ENCODE results near the gene DOCK9. TPM values are rescaled to one million over a fixed set of nuclear protein-coding genes. Genes with fewer than 3 reads are reported as not detected.
A peak's percentile ranks its signal among the peaks of the same experiment; 100 is the strongest.

Gene DOCK9
- total and polyA plus RNA-seq, 9 of the 15 experiments (the other 6 are each of a cell fraction or from before 2014, with no cell fraction given), result 3.5 to 25.3 (median 16.7) TPM

DNA sequence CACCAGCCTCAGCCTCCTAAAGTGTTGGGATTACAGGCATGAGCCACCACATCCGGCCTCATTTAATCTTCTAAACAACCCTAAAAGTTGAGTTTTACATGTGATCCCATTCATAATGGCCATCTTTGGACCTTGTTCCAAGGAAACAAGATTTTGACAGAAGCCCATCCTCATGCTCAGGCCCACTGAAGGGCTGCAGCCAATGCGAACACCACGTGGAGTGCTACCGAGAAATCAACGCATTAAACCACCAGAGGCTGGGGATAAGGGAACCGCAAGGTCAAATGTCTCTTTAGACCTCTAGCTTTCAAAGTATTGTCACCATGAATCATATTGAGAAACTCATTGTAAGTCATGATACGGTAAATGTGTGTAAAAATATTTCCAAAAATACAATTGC is 49.4 kb upstream of the DOCK9 start:
- H3K9me3 ChIP-seq (replicated peaks; ENCODE audit: control insufficient read depth, insufficient read depth, low read depth, low read length), result no peaks in the 10 kb centered on the region
- H3K4me2 ChIP-seq (ENCODE audit: insufficient read depth, low read length), result no peak overlapping the region
- no peak overlapping the region for H3K27ac ChIP-seq (ENCODE audit: extremely low read depth, low read depth, low read length)
- no peaks in the 10 kb centered on the region for H3K36me3 ChIP-seq (ENCODE audit: control insufficient read depth, insufficient read depth, low read length)
- no peak overlapping the region for H2AFZ ChIP-seq (ENCODE audit: low read depth, low read length)
- ATAC-seq (0 out of 3 replicates have a peak, but pooled peaks have one; percentile 26), DNase-seq (ENCODE audit: extremely low read depth in 1 of 4, low spot score in 3 of 4) (peak in 3 of 4 experiments; percentile 13 to 32 (median 24)), FAIRE-seq (no peak)
- CTCF ChIA-PET (ENCODE audit: low intra/inter-chr PET ratio), result no interaction called here
- intact Hi-C loops (cut with micrococcal nuclease), result loop anchor here (10.0 kb wide), 1 partner anchor 132 kb away; no protein-coding TSS in a partner anchor
- POLR2A ChIA-PET, result no interaction called here
- BruUV-seq (replicated peaks), result no TSS peak
- WGBS (ENCODE audit: insufficient coverage, low coverage, missing lambda C conversion rate), result 53% methylated on average over 7 of the region's 7 CpGs
- no peaks in the 10 kb centered on the region for H3K27me3 ChIP-seq (ENCODE audit: control insufficient read depth in 2 of 2, insufficient read depth in 2 of 2, low read length in 2 of 2)
- H3K4me1 ChIP-seq (replicated peaks in 1 of 2; ENCODE audit: control insufficient read depth in 2 of 2, insufficient read depth in 2 of 2, low read length in 2 of 2), result peaks cover 0 to 3% of the 10 kb centered on the region in 2 experiments; a peak in 2 of 5 replicates
- in situ Hi-C loops (cut with MboI), result no loop called here
- H3K4me3 ChIP-seq, result no peak overlapping the region
- no peak overlapping the region for H3K9ac ChIP-seq (ENCODE audit: insufficient read depth in 1 of 2, low read depth in 2 of 2, low read length in 2 of 2)
- H3K79me2 ChIP-seq (ENCODE audit: control insufficient read depth, insufficient read depth, low read length), result peaks cover 23% of the 10 kb centered on the region
- H4K20me1 ChIP-seq (replicated peaks; ENCODE audit: control insufficient read depth, insufficient read depth, low read length), result no peaks in the 10 kb centered on the region
- H3K9me1 ChIP-seq (ENCODE audit: control insufficient read depth, insufficient read depth, low read length), result no peaks in the 10 kb centered on the region
- no peak for TF ChIP-seq HNRNPK (IDR thresholded peaks at IDR 0.05; ENCODE audit: low read depth, low read length, poor library complexity, severe bottlenecking)
- no peak for TF ChIP-seq MTF1 (CRISPR knock-in tag; IDR thresholded peaks at IDR 0.05; ENCODE audit: borderline replicate concordance)
- no peak for TF ChIP-seq GTF2A2 (tag; IDR thresholded peaks at IDR 0.05)
- no peak for TF ChIP-seq U2AF2 (optimal IDR thresholded peaks at IDR 0.05; ENCODE audit: low read depth, low read length)
- no peak for TF ChIP-seq FOS (IDR thresholded peaks at IDR 0.05; ENCODE audit: extremely low read depth, insufficient read length)
- TF ChIP-seq ATF1 (CRISPR knock-in tag; IDR thresholded peaks at IDR 0.05), result no peak
- TF ChIP-seq ATF1 (tag; IDR thresholded peaks at IDR 0.05), result no peak
- peak; percentile 54; the same call in 1 of the 2 replicates for TF ChIP-seq CBFA2T3 (IDR thresholded peaks at IDR 0.05)
- TF ChIP-seq FOSL1 (tag; conservative IDR thresholded peaks at IDR 0.05), result peak; percentile 41; the same call in 1 of the 2 replicates
- TF ChIP-seq, protein P1, sequence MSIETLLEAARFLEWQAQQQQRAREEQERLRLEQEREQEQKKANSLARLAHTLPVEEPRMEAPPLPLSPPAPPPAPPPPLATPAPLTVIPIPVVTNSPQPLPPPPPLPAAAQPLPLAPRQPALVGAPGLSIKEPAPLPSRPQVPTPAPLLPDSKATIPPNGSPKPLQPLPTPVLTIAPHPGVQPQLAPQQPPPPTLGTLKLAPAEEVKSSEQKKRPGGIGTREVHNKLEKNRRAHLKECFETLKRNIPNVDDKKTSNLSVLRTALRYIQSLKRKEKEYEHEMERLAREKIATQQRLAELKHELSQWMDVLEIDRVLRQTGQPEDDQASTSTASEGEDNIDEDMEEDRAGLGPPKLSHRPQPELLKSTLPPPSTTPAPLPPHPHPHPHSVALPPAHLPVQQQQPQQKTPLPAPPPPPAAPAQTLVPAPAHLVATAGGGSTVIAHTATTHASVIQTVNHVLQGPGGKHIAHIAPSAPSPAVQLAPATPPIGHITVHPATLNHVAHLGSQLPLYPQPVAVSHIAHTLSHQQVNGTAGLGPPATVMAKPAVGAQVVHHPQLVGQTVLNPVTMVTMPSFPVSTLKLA (conservative IDR thresholded peaks at IDR 0.05), result 0 out of 4 replicates have a peak, but pooled peaks have one; percentile 26 to 38
- TF ChIP-seq PYGO2 (tag; IDR thresholded peaks at IDR 0.05), result no peak
- TF ChIP-seq MAX (CRISPR knock-in tag; IDR thresholded peaks at IDR 0.05), result peak; percentile 68
- TF ChIP-seq USF1 (CRISPR knock-in tag; IDR thresholded peaks at IDR 0.05), result peak; percentile 32; the same call in 1 of the 2 replicates
- TF ChIP-seq ZNF780A (CRISPR knock-in tag; IDR thresholded peaks at IDR 0.05), result no peak
- TF ChIP-seq, protein P2, sequence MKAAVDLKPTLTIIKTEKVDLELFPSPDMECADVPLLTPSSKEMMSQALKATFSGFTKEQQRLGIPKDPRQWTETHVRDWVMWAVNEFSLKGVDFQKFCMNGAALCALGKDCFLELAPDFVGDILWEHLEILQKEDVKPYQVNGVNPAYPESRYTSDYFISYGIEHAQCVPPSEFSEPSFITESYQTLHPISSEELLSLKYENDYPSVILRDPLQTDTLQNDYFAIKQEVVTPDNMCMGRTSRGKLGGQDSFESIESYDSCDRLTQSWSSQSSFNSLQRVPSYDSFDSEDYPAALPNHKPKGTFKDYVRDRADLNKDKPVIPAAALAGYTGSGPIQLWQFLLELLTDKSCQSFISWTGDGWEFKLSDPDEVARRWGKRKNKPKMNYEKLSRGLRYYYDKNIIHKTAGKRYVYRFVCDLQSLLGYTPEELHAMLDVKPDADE (conservative IDR thresholded peaks at IDR 0.05; ENCODE audit: control insufficient read depth, low read depth, low read length), result no peak
- TF ChIP-seq TEAD4 (IDR thresholded peaks at IDR 0.05; ENCODE audit: low read length), result peak; percentile 28; the same call in 1 of the 2 replicates
- TF ChIP-seq TEAD4 (CRISPR knock-in tag; IDR thresholded peaks at IDR 0.05; ENCODE audit: borderline replicate concordance), result no peak
- peak; percentile 12; the same call in 1 of the 2 replicates for TF ChIP-seq CBFA2T2 (conservative IDR thresholded peaks at IDR 0.05)
- no peak for TF ChIP-seq GATA2 (CRISPR knock-in tag; IDR thresholded peaks at IDR 0.05)
- no peak for TF ChIP-seq ZNF324 (CRISPR knock-in tag; IDR thresholded peaks at IDR 0.05)
- 0 out of 2 replicates have a peak, but pooled peaks have one; percentile 15 for TF ChIP-seq L3MBTL2 (IDR thresholded peaks at IDR 0.05)

All from K562 (cell line).